KMS-11 (cell line): ENCODE measurements around the gene IAPP.

Experiments used
- H2AFZ ChIP-seq: fragments of 200-600 bp; sonication (generic); 2 replicates; pipeline ENCODE4 v1.6.1; 2016; ENCODE audit warnings: antibody characterized with exemption, mixed run types, low read depth
- H3K27ac ChIP-seq: fragments of 200-600 bp; sonication (generic); 2 replicates; pipeline ENCODE4 v1.6.1; 2016; ENCODE audit warnings: mild to moderate bottlenecking, mixed run types
- H3K27me3 ChIP-seq: fragments of 200-600 bp; sonication (generic); 2 replicates; pipeline ENCODE4 v1.6.1; 2017; ENCODE audit warnings: mild to moderate bottlenecking, low read depth, mixed run types, moderate library complexity; ENCODE audit not compliant: insufficient read depth
- H3K36me3 ChIP-seq: fragments of 200-600 bp; sonication (generic); 2 replicates; pipeline ENCODE4 v1.6.1; 2017; ENCODE audit warnings: mild to moderate bottlenecking, mixed run types; ENCODE audit not compliant: insufficient read depth
- H3K4me1 ChIP-seq: fragments of 200-600 bp; sonication (generic); 2 replicates; pipeline ENCODE4 v1.6.1; 2016; ENCODE audit warnings: mild to moderate bottlenecking, low read depth, mixed run types; ENCODE audit not compliant: poor library complexity, severe bottlenecking
- H3K4me2 ChIP-seq: fragments of 200-600 bp; sonication (generic); 2 replicates; pipeline ENCODE4 v1.7.0; 2016; ENCODE audit warnings: mild to moderate bottlenecking, mixed run types
- H3K4me3 ChIP-seq: fragments of 200-600 bp; sonication (generic); IDR thresholded peaks from 2 replicates; pipeline ENCODE4 v1.6.1; 2017; ENCODE audit warnings: low read depth, low read length, mixed read lengths; ENCODE audit not compliant: insufficient read depth
- H3K79me2 ChIP-seq: fragments of 200-600 bp; sonication (generic); 2 replicates; pipeline ENCODE4 v1.6.1; 2016; ENCODE audit warnings: low read depth, mixed run types; ENCODE audit not compliant: insufficient read depth
- H3K9ac ChIP-seq: fragments of 200-600 bp; sonication (generic); 2 replicates; pipeline ENCODE4 v1.6.1; 2016; ENCODE audit warnings: mild to moderate bottlenecking, mixed run types
- H4K20me1 ChIP-seq: fragments of 200-600 bp; sonication (generic); 2 replicates; pipeline ENCODE4 v1.6.1; 2016; ENCODE audit warnings: mild to moderate bottlenecking, mixed run types; ENCODE audit not compliant: insufficient read depth
- CTCF ChIP-seq: fragments of 200-600 bp; sonication (generic); conservative IDR thresholded peaks from 2 replicates; pipeline ENCODE4 v1.6.1; 2017; ENCODE audit warnings: low read depth, mild to moderate bottlenecking, antibody characterized with exemption, low read length, moderate library complexity, mixed read lengths

The IAPP gene

GRCh38 chr12:21372602-21373001, at the start of gene IAPP:
IAPP (plus strand) TSS chr12:21372902; CDS start chr12:21373352, 450 bp downstream.
- Histone ChIP-seq H3K79me2 (no peaks in the 10 kb centered on the region), H3K36me3 (no peaks in the 10 kb centered on the region), H3K4me1 (no peaks in the 10 kb centered on the region), H3K9ac (no peak within 1 kb of the TSS), H4K20me1 (no peaks in the 10 kb centered on the region), H3K27ac (no peak within 1 kb of the TSS), H2AFZ (no peak within 1 kb of the TSS), H3K27me3 (no peaks in the 10 kb centered on the region), H3K4me3 (no peak within 1 kb of the TSS), H3K4me2 (no peak within 1 kb of the TSS)
- TF ChIP-seq CTCF: no peak

DNA sequence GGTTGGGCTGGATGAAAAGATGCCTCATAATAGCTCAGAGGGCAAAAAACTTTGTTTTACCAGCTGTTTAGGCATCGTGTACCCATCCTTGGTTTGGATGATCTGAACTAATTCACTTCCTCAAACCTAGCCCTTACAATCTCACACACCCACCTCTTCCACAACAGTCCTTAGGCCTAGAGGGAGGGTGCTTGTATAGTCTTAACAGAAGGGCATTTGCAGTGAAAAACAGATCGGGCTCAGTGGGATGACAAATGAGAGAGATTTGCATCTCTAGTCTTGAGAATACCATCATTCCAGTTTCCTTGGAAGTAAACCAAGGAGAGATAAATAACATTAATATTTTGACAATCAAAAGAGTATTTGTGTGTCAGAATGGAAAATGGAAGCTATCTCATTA, 49.0 kb upstream of the IAPP start:
- H3K4me2 ChIP-seq: no peak overlapping the region
- no peak overlapping the region for H3K4me3 ChIP-seq
- TF ChIP-seq CTCF: no peak
- no peaks in the 10 kb centered on the region for H3K79me2 ChIP-seq
- no peak overlapping the region for H3K27ac ChIP-seq
- H3K4me1 ChIP-seq: no peaks in the 10 kb centered on the region
- H3K27me3 ChIP-seq: no peaks in the 10 kb centered on the region
- H4K20me1 ChIP-seq: no peaks in the 10 kb centered on the region
- no peak overlapping the region for H2AFZ ChIP-seq
- no peaks in the 10 kb centered on the region for H3K36me3 ChIP-seq
- H3K9ac ChIP-seq: no peak overlapping the region

DNA sequence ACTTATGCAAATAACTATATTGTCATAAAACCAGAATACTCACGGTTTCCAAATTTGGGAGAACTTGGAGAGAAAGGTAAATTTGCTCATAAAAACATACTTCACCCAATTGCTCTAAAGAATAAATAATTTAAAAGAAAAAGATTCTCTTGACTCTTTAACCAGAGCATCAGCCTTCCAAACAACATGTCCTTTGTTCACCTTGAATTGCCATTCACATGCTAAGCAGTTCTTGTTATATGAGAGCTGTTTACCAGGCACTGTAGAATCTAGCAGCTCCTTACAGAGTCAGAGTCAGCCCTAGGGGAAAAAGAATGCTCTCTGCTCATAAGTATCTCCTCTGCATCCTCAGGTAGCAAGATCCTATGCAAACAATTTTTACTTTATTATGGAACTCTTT, 48.2 kb upstream of the IAPP start:
- Histone ChIP-seq H3K4me1 (no peaks in the 10 kb centered on the region), H3K79me2 (no peaks in the 10 kb centered on the region), H2AFZ (no peak overlapping the region), H3K27me3 (no peaks in the 10 kb centered on the region), H3K27ac (no peak overlapping the region), H3K4me3 (no peak overlapping the region), H4K20me1 (no peaks in the 10 kb centered on the region), H3K4me2 (no peak overlapping the region), H3K36me3 (no peaks in the 10 kb centered on the region), H3K9ac (no peak overlapping the region)
- TF ChIP-seq CTCF: no peak

- no peak overlapping the region for H2AFZ ChIP-seq
- H3K4me3 ChIP-seq: no peak overlapping the region
- no peaks in the 10 kb centered on the region for H3K79me2 ChIP-seq
- no peak for TF ChIP-seq CTCF
- no peak overlapping the region for H3K9ac ChIP-seq
- H3K36me3 ChIP-seq: no peaks in the 10 kb centered on the region
- H3K4me2 ChIP-seq: no peak overlapping the region
- no peak overlapping the region for H3K27ac ChIP-seq
- H3K4me1 ChIP-seq: no peaks in the 10 kb centered on the region
- H3K27me3 ChIP-seq: no peaks in the 10 kb centered on the region
- H4K20me1 ChIP-seq: no peaks in the 10 kb centered on the region
These were observed 44.1 kb upstream of the IAPP start for GRCh38 chr12:21328578-21328977.
